B cell (primary cell): ENCODE results near the gene HSD17B1. TPM values are rescaled to one million over a fixed set of nuclear protein-coding genes. Genes with fewer than 3 reads are reported as not detected.

Experiments used
- ATAC-seq: fragments of 200-7000 bp; cut with Tn5 transposase; one replicate; pipeline ENCODE4 v1.10.0; 2021; ENCODE audit warnings: low read depth, mild to moderate bottlenecking, moderate number of reproducible peaks, moderate library complexity
- CTCF ChIA-PET: fragments of 350-600 bp; sonication (Branson Sonifier 250); formaldehyde crosslinking; loops from one replicate; lab custom pipeline; 2021; ENCODE audit warnings: antibody characterized with exemption, inconsistent platforms; lab: Charles Lee
- POLR2A ChIA-PET: fragments of 350-600 bp; sonication (Branson Sonifier 250); formaldehyde crosslinking; loops from one replicate; lab custom pipeline; 2021; ENCODE audit warnings: antibody characterized with exemption; lab: Charles Lee
- DNase-seq: peaks from one replicate; pipeline ENCODE4 v3.0.0; 2013
- H2AFZ ChIP-seq: 2 replicates; pipeline ENCODE4 v1.6.1; 2012; ENCODE audit warnings: mild to moderate bottlenecking, low read depth, low read length; ENCODE audit not compliant: insufficient read depth, poor library complexity, severe bottlenecking
- H3K27ac ChIP-seq, 2 donors: 1 replicate in 1 of 2; 2 replicates in 1 of 2; pipeline ENCODE4 v1.5.1; 2012 to 2013; ENCODE audit warnings: low read length in 2 of 2, mild to moderate bottlenecking in 2 of 2, moderate library complexity in 1 of 2
- H3K27me3 ChIP-seq, 4 experiments: fragments of 200-600 bp in 1 of 4; sonication (generic) in 1 of 4; replicated peaks in 1 of 4; 1 replicate in 2 of 4; 2 replicates in 2 of 4; pipeline versions ENCODE4 v1.6.1 to v1.7.0; 2013 to 2016; ENCODE audit warnings: low read length in 3 of 4, mild to moderate bottlenecking in 2 of 4, mixed read lengths in 1 of 4, moderate library complexity in 1 of 4; ENCODE audit not compliant: insufficient read depth in 4 of 4, control insufficient read depth in 3 of 4; ENCODE audit errors: control extremely low read depth in 1 of 4
- H3K36me3 ChIP-seq, 2 experiments: replicated peaks in 1 of 2; 1 replicate in 1 of 2; 2 replicates in 1 of 2; pipeline versions ENCODE4 v1.6.1 to v1.7.1; 2013; ENCODE audit warnings: low read length in 1 of 2; ENCODE audit not compliant: insufficient read depth in 2 of 2, control insufficient read depth in 1 of 2; ENCODE audit errors: control extremely low read depth in 1 of 2, extremely low read depth in 1 of 2
- H3K4me1 ChIP-seq, 2 donors: fragments of 200-600 bp in 1 of 2; sonication (generic) in 1 of 2; 1 replicate in 1 of 2; 2 replicates in 1 of 2; pipeline versions ENCODE4 v1.5.1 to v1.6.1; 2013 to 2017; ENCODE audit warnings: low read length in 2 of 2; ENCODE audit not compliant: control insufficient read depth in 2 of 2, insufficient read depth in 2 of 2
- H3K4me2 ChIP-seq: replicated peaks from 2 replicates; pipeline ENCODE3; 2012; ENCODE audit warnings: mild to moderate bottlenecking, low read depth, low read length; ENCODE audit not compliant: poor library complexity, severe bottlenecking
- H3K4me3 ChIP-seq, 5 experiments: fragments of 200-600 bp in 1 of 5; sonication (generic) in 1 of 5; 1 replicate in 3 of 5; 2 replicates in 2 of 5; pipeline versions ENCODE4 v1.5.1 to v1.7.0; 2011 to 2016; ENCODE audit warnings: low read length in 4 of 5, mild to moderate bottlenecking in 4 of 5, low read depth in 2 of 5, control low read depth in 1 of 5, moderate library complexity in 1 of 5; ENCODE audit not compliant: insufficient read depth in 1 of 5; ENCODE audit errors: control extremely low read depth in 1 of 5, extremely low read depth in 1 of 5
- H3K79me2 ChIP-seq: fragments of 200-600 bp; sonication (generic); one replicate; pipeline ENCODE4 v1.6.0; 2016; ENCODE audit warnings: low read length; ENCODE audit not compliant: control insufficient read depth, insufficient read depth
- H3K9ac ChIP-seq: fragments of 200-600 bp; sonication (generic); 2 replicates; pipeline ENCODE4 v1.6.1; 2017; ENCODE audit warnings: mild to moderate bottlenecking, low read length, moderate library complexity
- H3K9me3 ChIP-seq, 3 donors: one replicate each; pipeline versions ENCODE4 v1.6.1 to v1.7.1; 2013; ENCODE audit warnings: low read length in 2 of 3; ENCODE audit not compliant: control insufficient read depth in 2 of 3, insufficient read depth in 1 of 3; ENCODE audit errors: control extremely low read depth in 1 of 3
- H4K20me1 ChIP-seq: 2 replicates; pipeline ENCODE4 v1.6.0; 2012; ENCODE audit warnings: mild to moderate bottlenecking, low read length; ENCODE audit not compliant: insufficient read depth, control insufficient read depth, poor library complexity, severe bottlenecking
- H3K27ac Mint-ChIP-seq: one replicate; pipeline ENCODE4 v1.8.0; 2021; ENCODE audit warnings: mixed read lengths
- H3K27me3 Mint-ChIP-seq: one replicate; pipeline ENCODE4 v1.8.0; 2021; ENCODE audit warnings: mixed read lengths
- H3K4me1 Mint-ChIP-seq: one replicate; pipeline ENCODE4 v1.8.0; 2021; ENCODE audit warnings: mixed read lengths
- H3K4me3 Mint-ChIP-seq: one replicate; pipeline ENCODE4 v1.8.0; 2021; ENCODE audit warnings: mixed read lengths
- H3K9me3 Mint-ChIP-seq: one replicate; pipeline ENCODE4 v1.8.0; 2022; ENCODE audit warnings: mixed read lengths; ENCODE audit not compliant: insufficient read depth
- CTCF ChIP-seq: fragments of 200-600 bp; IDR thresholded peaks from one replicate; pipeline ENCODE4 v1.8.0; 2022; ENCODE audit warnings: antibody characterized with exemption, mild to moderate bottlenecking
- EZH2 ChIP-seq: IDR thresholded peaks from 2 replicates; pipeline ENCODE4 v1.6.1; 2012; ENCODE audit warnings: borderline replicate concordance, low read depth, mild to moderate bottlenecking, moderate library complexity, low read length; ENCODE audit not compliant: insufficient read depth, poor library complexity, severe bottlenecking
- WGBS: methylation state at CpG from one replicate; pipeline ENCODE4 v1.1.5; 2013; ENCODE audit warnings: missing lambda C conversion rate; ENCODE audit not compliant: insufficient coverage; 5-methylcytosine and 5-hydroxymethylcytosine counted together
- intact Hi-C: fragments of 100-400 bp; cut with micrococcal nuclease; formaldehyde crosslinking; loops from one replicate; pipeline ENCODE4 v1.10.0; 2022
- polyA plus RNA-seq: library from polyadenylated mRNA; depleted of rRNA; stranded (reverse); fragments of >200 nt; gene quantifications from 2 replicates; pipeline ENCODE4 v1.2.3, GENCODE V29; 2012
- total RNA-seq, 2 donors: library from RNA; stranded (reverse); fragments of 120-200 nt in 1 of 2; gene quantifications; 1 replicate in 1 of 2; 2 replicates in 1 of 2; pipeline versions ENCODE4 v1.2.3 to v1.2.4, GENCODE V29; 2013 to 2022

HSD17B1 gene
- total and polyA plus RNA-seq, 2 donors (not counting 1 experiment from before 2014, with no cell fraction given), result 1.3 to 3.3 TPM

DNA sequence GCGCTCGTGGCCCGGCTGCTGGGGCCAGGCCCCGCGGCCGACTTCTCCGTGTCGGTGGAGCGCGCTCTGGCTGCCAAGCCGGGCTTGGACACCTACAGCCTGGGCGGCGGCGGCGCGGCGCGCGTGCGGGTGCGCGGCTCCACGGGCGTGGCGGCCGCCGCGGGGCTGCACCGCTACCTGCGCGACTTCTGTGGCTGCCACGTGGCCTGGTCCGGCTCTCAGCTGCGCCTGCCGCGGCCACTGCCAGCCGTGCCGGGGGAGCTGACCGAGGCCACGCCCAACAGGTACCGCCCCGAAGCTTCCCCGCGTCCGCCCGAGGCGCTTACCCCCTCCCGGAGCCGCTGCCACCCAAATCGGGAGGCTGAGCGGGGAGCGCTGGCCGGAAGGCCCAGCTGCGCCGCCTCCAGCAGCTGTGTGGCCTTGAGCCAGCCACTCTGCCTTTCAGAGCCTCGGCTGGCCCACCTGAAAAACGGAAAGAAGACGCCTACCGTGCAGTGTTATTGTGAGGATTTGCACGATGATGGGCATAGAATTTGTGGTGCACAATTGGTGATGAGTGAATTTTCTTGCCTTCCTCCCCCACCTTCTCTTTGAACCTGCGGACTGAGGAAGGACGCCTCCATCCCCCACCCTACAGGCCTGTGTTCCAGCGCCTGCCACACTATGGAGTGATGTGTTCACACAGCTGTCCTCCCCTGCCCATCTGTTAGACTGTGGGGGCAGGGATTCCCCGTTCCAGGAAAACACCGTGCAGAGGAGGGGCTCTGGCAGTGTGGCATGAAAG is 16.2 kb upstream of the HSD17B1 start:
- CTCF ChIA-PET, result interaction anchor here (0.7 to 2.7 kb wide), 11 partner anchors 9 to 248 kb away, joined by 3 to 16 read pairs (median 3); partner anchors contain the start of genes PSMC3IP, STAT3, STAT5A and TUBG1
- Histone ChIP-seq H3K9me3 (no peaks in the 10 kb centered on the region), H3K27ac (peak overlapping the region; percentile 16 to 50), H3K27me3 (no peaks in the 10 kb centered on the region), H4K20me1 (peaks cover 19% of the 10 kb centered on the region), H3K4me2 (peak overlapping the region; percentile 92), H3K4me1 (peaks cover 19 to 26% of the 10 kb centered on the region in 2 donors), H3K79me2 (peaks cover 27% of the 10 kb centered on the region), H3K36me3 (peaks cover 0 to 15% of the 10 kb centered on the region in 2 experiments), H2AFZ (peak overlapping the region; percentile 80), H3K9ac (peak overlapping the region; percentile 75), H3K4me3 (peak overlapping the region; percentile 51 to 82 (median 66))
- Mint-ChIP-seq H3K27ac (peak overlapping the region; percentile 80), H3K9me3 (no peaks in the 10 kb centered on the region), H3K4me3 (peak overlapping the region; percentile 93), H3K27me3 (no peaks in the 10 kb centered on the region), H3K4me1 (peaks cover 37% of the 10 kb centered on the region)
- intact Hi-C loops, result loop anchor here (1.0 to 5.0 kb wide), 7 partner anchors 12 to 634 kb away; partner anchors contain the start of genes MLX, NBR1, PLEKHH3 and PSMC3IP
- POLR2A ChIA-PET, result interaction anchor here (0.9 to 1.7 kb wide), 6 partner anchors 12 to 148 kb away, joined by 3 to 9 read pairs (median 6); partner anchors contain the start of genes PSMC3IP and STAT3
- no peak for TF ChIP-seq EZH2
- TF ChIP-seq CTCF, result no peak
- under 1% methylated on average over 57 of the region's 65 CpGs for WGBS
- no peak for DNase-seq
- peak; percentile 66 for ATAC-seq
